Suppressor macrophage treated with lipopolysaccharide for 1 hour (primary cell): Measurements from ENCODE around the gene ETS1.

Experiments used
- DNase-seq, 3 donors: peaks; one replicate each; pipeline ENCODE4 v3.0.0-alpha.2; 2020 to 2022

ETS1 gene

GRCh38 chr11:128619007-128619406 is 31.6 kb upstream of the ETS1 start:
- DNase-seq: no peak

- DNase-seq: no peak
These were observed 31.2 kb upstream of the ETS1 start for GRCh38 chr11:128618603-128619002.

- DNase-seq: no peak
These were observed 28.8 kb upstream of the ETS1 start for GRCh38 chr11:128616161-128616560.

- DNase-seq: no peak
These were observed 28.3 kb upstream of the ETS1 start for GRCh38 chr11:128615612-128616011.

- no peak for DNase-seq
These were observed 27.7 kb upstream of the ETS1 start for GRCh38 chr11:128615076-128615475.

- no peak for DNase-seq
These were observed 26.7 kb upstream of the ETS1 start for GRCh38 chr11:128614026-128614425.

GRCh38 chr11:128613300-128613995 is 26.1 kb upstream of the ETS1 start:
- no peak for DNase-seq

- DNase-seq: no peak
These were observed 23.6 kb upstream of the ETS1 start for GRCh38 chr11:128610721-128611617.

- DNase-seq: no peak
These were observed 22.4 kb upstream of the ETS1 start for GRCh38 chr11:128609785-128610184.

GRCh38 chr11:128608746-128609407 is 21.5 kb upstream of the ETS1 start:
- DNase-seq: no peak

- DNase-seq: no peak
These were observed 20.5 kb upstream of the ETS1 start for GRCh38 chr11:128607819-128608218.

- DNase-seq: no peak
These were observed 17.4 kb upstream of the ETS1 start for GRCh38 chr11:128604723-128605122.

GRCh38 chr11:128603752-128604414 is 16.5 kb upstream of the ETS1 start:
- DNase-seq: no peak

GRCh38 chr11:128603003-128603696 is 15.8 kb upstream of the ETS1 start:
- no peak for DNase-seq

GRCh38 chr11:128599729-128600128 is 12.4 kb upstream of the ETS1 start:
- no peak for DNase-seq

- DNase-seq: no peak
These were observed 11.3 kb upstream of the ETS1 start for GRCh38 chr11:128598506-128599150.

- DNase-seq: no peak
These were observed 10.7 kb upstream of the ETS1 start for GRCh38 chr11:128598096-128598495.

GRCh38 chr11:128597209-128597608 is 9.9 kb upstream of the ETS1 start:
- no peak for DNase-seq

GRCh38 chr11:128596250-128596649 is 8.9 kb upstream of the ETS1 start:
- no peak for DNase-seq

- no peak for DNase-seq
These were observed 8.4 kb upstream of the ETS1 start for GRCh38 chr11:128595775-128596174.

- DNase-seq: no peak
These were observed 7.9 kb upstream of the ETS1 start for GRCh38 chr11:128595221-128595620.

GRCh38 chr11:128594226-128594625 is 6.9 kb upstream of the ETS1 start:
- no peak for DNase-seq
